ENCODE measurements around the gene TAPT1.

Gene TAPT1

GRCh38 chr4:16131293-16131692 is 95.0 kb downstream of the TAPT1 start:
- in situ Hi-C loops (cut with HindIII; ENCODE audit: low pct_ligation_motif_present, low sequenced_read_pairs) = no loop called here
- no peaks in the 10 kb centered on the region for H3K27me3 ChIP-seq (replicated peaks)
- H3K36me3 ChIP-seq (replicated peaks) = no peaks in the 10 kb centered on the region
- no peak for DNase-seq
- no peak overlapping the region for H3K4me3 ChIP-seq (ENCODE audit: low read depth, low read length)
- no peak for TF ChIP-seq CTCF (IDR thresholded peaks at IDR 0.05; ENCODE audit: low read depth, low read length, missing control alignments)
- H3K27ac ChIP-seq = no peak overlapping the region

GRCh38 chr4:16129336-16129735 is 96.9 kb downstream of the TAPT1 start:
- Histone ChIP-seq H3K4me3 (ENCODE audit: low read depth, low read length) (no peak overlapping the region), H3K36me3 (replicated peaks) (no peaks in the 10 kb centered on the region), H3K27me3 (replicated peaks) (no peaks in the 10 kb centered on the region), H3K27ac (no peak overlapping the region)
- TF ChIP-seq CTCF (IDR thresholded peaks at IDR 0.05; ENCODE audit: low read depth, low read length, missing control alignments) = no peak
- in situ Hi-C loops (cut with HindIII; ENCODE audit: low pct_ligation_motif_present, low sequenced_read_pairs) = no loop called here
- DNase-seq = no peak

- Histone ChIP-seq H3K27me3 (replicated peaks) (no peaks in the 10 kb centered on the region), H3K4me3 (ENCODE audit: low read depth, low read length) (no peak overlapping the region), H3K27ac (no peak overlapping the region), H3K36me3 (replicated peaks) (no peaks in the 10 kb centered on the region)
- no peak for TF ChIP-seq CTCF (IDR thresholded peaks at IDR 0.05; ENCODE audit: low read depth, low read length, missing control alignments)
- in situ Hi-C loops (cut with HindIII; ENCODE audit: low pct_ligation_motif_present, low sequenced_read_pairs) = no loop called here
- no peak for DNase-seq
Observed at GRCh38 chr4:16126714-16127113, 99.6 kb downstream of the TAPT1 start.

- no peak for TF ChIP-seq CTCF (IDR thresholded peaks at IDR 0.05; ENCODE audit: low read depth, low read length, missing control alignments)
- Histone ChIP-seq H3K27me3 (replicated peaks) (no peaks in the 10 kb centered on the region), H3K36me3 (replicated peaks) (no peaks in the 10 kb centered on the region), H3K4me3 (ENCODE audit: low read depth, low read length) (no peak overlapping the region), H3K27ac (no peak overlapping the region)
- in situ Hi-C loops (cut with HindIII; ENCODE audit: low pct_ligation_motif_present, low sequenced_read_pairs) = no loop called here
- DNase-seq = no peak
Observed at GRCh38 chr4:16125571-16126445, 100.5 kb downstream of the TAPT1 start.

GRCh38 chr4:16124232-16124631 is 102.0 kb downstream of the TAPT1 start:
- no peak for DNase-seq
- Histone ChIP-seq H3K27ac (no peak overlapping the region), H3K27me3 (replicated peaks) (no peaks in the 10 kb centered on the region), H3K4me3 (ENCODE audit: low read depth, low read length) (no peak overlapping the region), H3K36me3 (replicated peaks) (no peaks in the 10 kb centered on the region)
- in situ Hi-C loops (cut with HindIII; ENCODE audit: low pct_ligation_motif_present, low sequenced_read_pairs) = no loop called here
- no peak for TF ChIP-seq CTCF (IDR thresholded peaks at IDR 0.05; ENCODE audit: low read depth, low read length, missing control alignments)
